ENCODE measurements around the gene PARP8. TPM values are rescaled to one million over a fixed set of nuclear protein-coding genes. Genes with fewer than 3 reads are reported as not detected.

Gene PARP8
- total RNA-seq (2022; extraction: Qiagen RNA extraction; ENCODE audit: low read depth): 0.08 to 0.15 TPM (median 0.10 TPM) in 4 of 5 replicates, not detected in the other

GRCh38 chr5:50666261-50667022 lies at the start of gene PARP8:
Gene PARP8 (plus strand): TSS chr5:50666637. CDS start chr5:50667096, 459 bp downstream.

Other genes starting within 250 kb of the PARP8 start
- gene EMB, start 225.3 kb upstream of the PARP8 start, total RNA-seq (2022; extraction: Qiagen RNA extraction; ENCODE audit: low read depth): 4.7 to 7.1 TPM (median 5.7 TPM) in 5 replicates

All from A549 treated with GW870086 at 1 μM for 4 hours (cell line).